HG02571 (cell line): ENCODE measurements around the gene FBXL7.

Source experiments
- ATAC-seq: cut with Tn5 transposase; IDR thresholded peaks from one replicate; pipeline ENCODE4 v1.9.1; 2021; ENCODE audit warnings: mild to moderate bottlenecking, moderate library complexity; ENCODE audit not compliant: unreplicated experiment

FBXL7 gene

GRCh38 chr5:15647251-15647650 lies 147.3 kb downstream of the FBXL7 start:
- ATAC-seq, result no peak

GRCh38 chr5:15650266-15650665 lies 150.3 kb downstream of the FBXL7 start:
- ATAC-seq, result no peak

GRCh38 chr5:15654779-15655178 lies 154.8 kb downstream of the FBXL7 start:
- ATAC-seq, result no peak

- no peak for ATAC-seq
These were observed 155.7 kb downstream of the FBXL7 start for GRCh38 chr5:15655683-15656082.

GRCh38 chr5:15664961-15665360 lies 165.0 kb downstream of the FBXL7 start:
- no peak for ATAC-seq

GRCh38 chr5:15669826-15670225 lies 169.8 kb downstream of the FBXL7 start:
- ATAC-seq, result no peak

GRCh38 chr5:15674716-15675115 lies 174.7 kb downstream of the FBXL7 start:
- ATAC-seq, result no peak

GRCh38 chr5:15676591-15676990 lies 176.6 kb downstream of the FBXL7 start:
- ATAC-seq, result no peak

- no peak for ATAC-seq
These were observed 179.2 kb downstream of the FBXL7 start for GRCh38 chr5:15679161-15679560.

GRCh38 chr5:15680455-15680854 lies 180.5 kb downstream of the FBXL7 start:
- no peak for ATAC-seq

- ATAC-seq, result no peak
These were observed 182.1 kb downstream of the FBXL7 start for GRCh38 chr5:15682122-15682521.

GRCh38 chr5:15682566-15682965 lies 182.6 kb downstream of the FBXL7 start:
- ATAC-seq, result no peak

GRCh38 chr5:15683332-15683731 lies 183.4 kb downstream of the FBXL7 start:
- no peak for ATAC-seq

- no peak for ATAC-seq
These were observed 187.4 kb downstream of the FBXL7 start for GRCh38 chr5:15687401-15687800.

- ATAC-seq, result no peak
These were observed 189.9 kb downstream of the FBXL7 start for GRCh38 chr5:15689836-15690235.

GRCh38 chr5:15690611-15691010 lies 190.6 kb downstream of the FBXL7 start:
- ATAC-seq, result no peak

- ATAC-seq, result no peak
These were observed 191.5 kb downstream of the FBXL7 start for GRCh38 chr5:15691521-15691920.

- ATAC-seq, result no peak
These were observed 192.9 kb downstream of the FBXL7 start for GRCh38 chr5:15692706-15693381.

GRCh38 chr5:15693382-15693728 lies 193.4 kb downstream of the FBXL7 start:
- ATAC-seq, result no peak

- ATAC-seq, result no peak
These were observed 194.0 kb downstream of the FBXL7 start for GRCh38 chr5:15693933-15694332.

- ATAC-seq, result no peak
These were observed 194.8 kb downstream of the FBXL7 start for GRCh38 chr5:15694696-15695214.

GRCh38 chr5:15695215-15695731 lies 195.3 kb downstream of the FBXL7 start:
- no peak for ATAC-seq

GRCh38 chr5:15700373-15700772 lies 200.4 kb downstream of the FBXL7 start:
- no peak for ATAC-seq
